HEK293 (cell line): ENCODE results near the gene DUS1L.

Experiments
- SP3 ChIP-seq: fragments of 450-650 bp; formaldehyde crosslinking; IDR thresholded peaks from 2 replicates; pipeline ENCODE4 v1.5.1; 2016; ENCODE audit warnings: missing biosample characterization, missing genetic modification characterization
- ZBTB8A ChIP-seq: fragments of 450-650 bp; formaldehyde crosslinking; IDR thresholded peaks from 2 replicates; pipeline ENCODE4 v1.5.1; 2016; ENCODE audit warnings: missing biosample characterization, missing genetic modification characterization
- TF ChIP-seq, protein P1 (sequence below): fragments of 450-650 bp; formaldehyde crosslinking; IDR thresholded peaks from 2 replicates; pipeline ENCODE4 v1.5.1; 2016; ENCODE audit warnings: missing biosample characterization, missing genetic modification characterization
- TF ChIP-seq, protein P2 (sequence below): fragments of 450-650 bp; formaldehyde crosslinking; IDR thresholded peaks from 2 replicates; pipeline ENCODE4 v1.5.1; 2016; ENCODE audit warnings: missing biosample characterization, missing genetic modification characterization

DNA sequence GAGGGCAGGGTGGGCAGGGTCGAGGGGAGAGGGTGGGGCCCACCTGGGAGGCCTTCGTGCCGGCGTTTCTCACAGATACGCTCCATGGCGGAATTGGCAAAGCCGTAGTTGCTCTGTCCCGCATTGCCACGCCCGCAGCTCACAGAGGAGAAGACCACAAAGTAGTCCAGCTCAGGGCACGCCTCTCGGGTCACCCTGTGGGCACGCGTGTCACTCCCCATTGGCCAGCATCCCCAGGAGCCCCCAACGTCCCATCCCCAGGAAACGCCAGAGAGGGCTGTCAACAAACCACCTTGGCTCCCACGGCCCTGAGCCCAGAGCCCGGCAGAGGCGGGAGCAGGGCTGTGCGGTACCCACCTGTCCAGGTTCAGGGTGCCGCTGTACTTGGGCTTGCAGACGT, 16.4 kb upstream of the DUS1L start:
- TF ChIP-seq, protein P1, sequence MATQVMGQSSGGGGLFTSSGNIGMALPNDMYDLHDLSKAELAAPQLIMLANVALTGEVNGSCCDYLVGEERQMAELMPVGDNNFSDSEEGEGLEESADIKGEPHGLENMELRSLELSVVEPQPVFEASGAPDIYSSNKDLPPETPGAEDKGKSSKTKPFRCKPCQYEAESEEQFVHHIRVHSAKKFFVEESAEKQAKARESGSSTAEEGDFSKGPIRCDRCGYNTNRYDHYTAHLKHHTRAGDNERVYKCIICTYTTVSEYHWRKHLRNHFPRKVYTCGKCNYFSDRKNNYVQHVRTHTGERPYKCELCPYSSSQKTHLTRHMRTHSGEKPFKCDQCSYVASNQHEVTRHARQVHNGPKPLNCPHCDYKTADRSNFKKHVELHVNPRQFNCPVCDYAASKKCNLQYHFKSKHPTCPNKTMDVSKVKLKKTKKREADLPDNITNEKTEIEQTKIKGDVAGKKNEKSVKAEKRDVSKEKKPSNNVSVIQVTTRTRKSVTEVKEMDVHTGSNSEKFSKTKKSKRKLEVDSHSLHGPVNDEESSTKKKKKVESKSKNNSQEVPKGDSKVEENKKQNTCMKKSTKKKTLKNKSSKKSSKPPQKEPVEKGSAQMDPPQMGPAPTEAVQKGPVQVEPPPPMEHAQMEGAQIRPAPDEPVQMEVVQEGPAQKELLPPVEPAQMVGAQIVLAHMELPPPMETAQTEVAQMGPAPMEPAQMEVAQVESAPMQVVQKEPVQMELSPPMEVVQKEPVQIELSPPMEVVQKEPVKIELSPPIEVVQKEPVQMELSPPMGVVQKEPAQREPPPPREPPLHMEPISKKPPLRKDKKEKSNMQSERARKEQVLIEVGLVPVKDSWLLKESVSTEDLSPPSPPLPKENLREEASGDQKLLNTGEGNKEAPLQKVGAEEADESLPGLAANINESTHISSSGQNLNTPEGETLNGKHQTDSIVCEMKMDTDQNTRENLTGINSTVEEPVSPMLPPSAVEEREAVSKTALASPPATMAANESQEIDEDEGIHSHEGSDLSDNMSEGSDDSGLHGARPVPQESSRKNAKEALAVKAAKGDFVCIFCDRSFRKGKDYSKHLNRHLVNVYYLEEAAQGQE (tag by site-specific recombination): no peak
- TF ChIP-seq, protein P2, sequence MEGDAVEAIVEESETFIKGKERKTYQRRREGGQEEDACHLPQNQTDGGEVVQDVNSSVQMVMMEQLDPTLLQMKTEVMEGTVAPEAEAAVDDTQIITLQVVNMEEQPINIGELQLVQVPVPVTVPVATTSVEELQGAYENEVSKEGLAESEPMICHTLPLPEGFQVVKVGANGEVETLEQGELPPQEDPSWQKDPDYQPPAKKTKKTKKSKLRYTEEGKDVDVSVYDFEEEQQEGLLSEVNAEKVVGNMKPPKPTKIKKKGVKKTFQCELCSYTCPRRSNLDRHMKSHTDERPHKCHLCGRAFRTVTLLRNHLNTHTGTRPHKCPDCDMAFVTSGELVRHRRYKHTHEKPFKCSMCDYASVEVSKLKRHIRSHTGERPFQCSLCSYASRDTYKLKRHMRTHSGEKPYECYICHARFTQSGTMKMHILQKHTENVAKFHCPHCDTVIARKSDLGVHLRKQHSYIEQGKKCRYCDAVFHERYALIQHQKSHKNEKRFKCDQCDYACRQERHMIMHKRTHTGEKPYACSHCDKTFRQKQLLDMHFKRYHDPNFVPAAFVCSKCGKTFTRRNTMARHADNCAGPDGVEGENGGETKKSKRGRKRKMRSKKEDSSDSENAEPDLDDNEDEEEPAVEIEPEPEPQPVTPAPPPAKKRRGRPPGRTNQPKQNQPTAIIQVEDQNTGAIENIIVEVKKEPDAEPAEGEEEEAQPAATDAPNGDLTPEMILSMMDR (tag by site-specific recombination): no peak
- TF ChIP-seq SP3 (tag by site-specific recombination): no peak
- no peak for TF ChIP-seq ZBTB8A (tag by site-specific recombination)
